NB4 (cell line): ENCODE data around the gene NR4A1.

ENCODE experiments used
- CTCF ChIP-seq: IDR thresholded peaks from one replicate; pipeline ENCODE4 v1.5.1; 2012; ENCODE audit warnings: low read depth, low read length
- MAX ChIP-seq: IDR thresholded peaks from 2 replicates; pipeline ENCODE4 v1.6.1; 2011; ENCODE audit warnings: low read depth, low read length
- POLR2A ChIP-seq: IDR thresholded peaks from 2 replicates; pipeline ENCODE4 v1.6.1; 2011; ENCODE audit warnings: mild to moderate bottlenecking; ENCODE audit not compliant: insufficient read length; ENCODE audit errors: extremely low read depth

GRCh38 chr12:52033446-52034140 is 17.6 kb upstream of the NR4A1 start:
- TF ChIP-seq CTCF (no peak), POLR2A (no peak), MAX (no peak)
